ENCODE data around the gene SLC25A27.

SLC25A27 gene

DNA sequence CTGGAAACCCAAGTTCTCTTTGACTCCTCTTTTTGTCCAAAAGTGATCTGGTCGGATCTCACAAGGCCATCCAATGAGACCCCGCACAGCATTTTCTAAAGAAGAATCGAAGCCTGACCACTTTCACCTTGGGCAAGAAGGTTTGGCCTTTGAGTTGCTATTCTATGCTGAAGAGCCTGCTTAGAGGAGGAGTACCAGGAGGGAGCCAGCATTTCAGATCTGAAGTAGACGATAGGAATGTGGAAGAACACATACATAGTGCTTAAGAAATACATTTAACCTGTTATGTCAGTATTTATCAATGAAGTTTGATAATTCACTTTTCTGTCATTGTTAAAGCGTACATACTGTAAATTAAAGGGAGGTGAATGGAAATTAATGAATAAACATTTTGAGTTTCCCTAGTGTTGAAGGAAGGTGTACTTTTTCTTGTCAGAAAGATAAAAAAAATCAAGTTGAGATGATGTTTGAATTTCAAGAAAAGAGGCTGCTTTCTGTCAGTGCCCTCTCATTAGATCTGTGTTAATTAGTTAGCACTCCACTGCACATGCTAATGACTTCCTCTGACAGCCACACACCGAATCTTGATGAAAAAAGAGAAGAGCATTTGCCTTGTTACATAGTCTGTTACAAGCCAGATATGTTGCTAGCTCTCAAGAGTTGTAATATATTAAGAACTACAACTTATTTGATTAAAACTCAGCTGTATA is 24.0 kb downstream of the SLC25A27 start:
- no peak for TF ChIP-seq GATA2 (IDR thresholded peaks at IDR 0.05; ENCODE audit: low read depth, low read length)
- TF ChIP-seq GATA3 (IDR thresholded peaks at IDR 0.05; ENCODE audit: low read depth, low read length), result no peak

GRCh38 chr6:46677314-46677654 is 24.5 kb downstream of the SLC25A27 start:
- no peak for TF ChIP-seq GATA2 (IDR thresholded peaks at IDR 0.05; ENCODE audit: low read depth, low read length)
- no peak for TF ChIP-seq GATA3 (IDR thresholded peaks at IDR 0.05; ENCODE audit: low read depth, low read length)

- TF ChIP-seq GATA3 (IDR thresholded peaks at IDR 0.05; ENCODE audit: low read depth, low read length), result no peak
- TF ChIP-seq GATA2 (IDR thresholded peaks at IDR 0.05; ENCODE audit: low read depth, low read length), result no peak
These were observed 32.0 kb downstream of the SLC25A27 start for GRCh38 chr6:46684771-46685170.

DNA sequence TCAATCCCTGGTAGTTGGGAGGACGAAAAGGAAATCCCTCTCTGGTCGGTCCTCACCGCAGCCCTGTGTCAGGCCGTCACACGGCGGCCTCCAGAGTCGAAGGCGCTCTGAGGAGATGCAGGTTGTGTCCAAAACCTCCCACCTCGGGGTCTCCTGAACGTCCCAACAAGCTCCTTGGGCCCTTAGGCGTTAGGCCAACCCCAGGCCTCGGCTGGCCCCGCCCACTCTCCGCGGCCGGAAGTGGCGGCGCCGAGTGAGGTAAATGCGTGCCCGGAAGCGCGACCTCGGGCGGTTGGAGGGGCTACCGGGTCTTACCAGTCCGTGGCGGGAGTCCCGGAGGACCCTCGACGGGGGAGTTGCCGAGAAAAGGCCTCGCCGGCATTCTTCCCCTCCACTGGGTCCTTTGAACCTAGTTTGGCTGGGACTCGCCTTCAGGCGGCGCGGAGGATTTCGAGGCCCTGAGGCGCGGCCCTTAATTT is 34.9 kb downstream of the SLC25A27 start, which contains the start of gene TDRD6:
TDRD6 (plus strand) TSS at position 267 of the 479 bp plus-strand sequence. CDS start 244 bp downstream, outside the sequence.
- TF ChIP-seq GATA2 (IDR thresholded peaks at IDR 0.05; ENCODE audit: low read depth, low read length) (no peak), GATA3 (IDR thresholded peaks at IDR 0.05; ENCODE audit: low read depth, low read length) (no peak)

DNA sequence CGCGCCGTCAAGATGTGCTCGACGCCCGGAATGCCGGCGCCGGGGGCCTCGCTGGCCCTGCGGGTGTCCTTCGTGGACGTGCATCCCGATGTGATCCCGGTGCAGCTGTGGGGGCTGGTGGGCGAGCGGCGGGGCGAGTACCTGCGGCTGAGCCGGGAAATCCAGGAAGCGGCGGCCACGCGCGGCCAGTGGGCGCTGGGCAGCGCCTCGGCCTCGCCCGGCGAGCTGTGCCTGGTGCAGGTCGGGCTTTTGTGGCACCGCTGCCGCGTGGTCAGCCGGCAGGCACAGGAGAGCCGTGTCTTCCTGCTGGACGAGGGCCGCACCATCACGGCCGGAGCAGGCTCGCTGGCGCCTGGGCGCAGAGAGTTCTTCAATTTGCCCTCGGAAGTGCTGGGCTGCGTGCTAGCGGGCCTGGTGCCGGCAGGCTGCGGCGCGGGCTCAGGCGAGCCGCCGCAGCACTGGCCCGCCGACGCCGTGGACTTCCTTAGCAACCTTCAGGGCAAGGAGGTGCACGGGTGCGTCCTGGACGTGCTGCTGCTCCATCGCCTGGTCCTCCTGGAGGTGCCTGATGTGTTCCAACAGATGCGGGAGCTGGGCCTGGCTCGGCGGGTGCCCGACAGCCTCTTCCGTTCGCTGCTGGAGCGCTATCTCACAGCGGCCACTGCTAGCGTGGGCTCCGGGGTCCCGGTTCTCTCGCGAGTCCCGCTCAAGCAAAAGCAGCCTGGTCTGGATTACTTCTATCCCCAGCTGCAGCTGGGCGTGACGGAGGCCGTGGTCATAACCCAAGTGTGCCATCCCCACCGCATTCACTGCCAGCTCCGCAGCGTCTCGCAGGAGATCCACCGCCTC is 35.6 kb downstream of the SLC25A27 start:
- TF ChIP-seq GATA3 (IDR thresholded peaks at IDR 0.05; ENCODE audit: low read depth, low read length) (no peak), GATA2 (IDR thresholded peaks at IDR 0.05; ENCODE audit: low read depth, low read length) (no peak)

- TF ChIP-seq GATA3 (IDR thresholded peaks at IDR 0.05; ENCODE audit: low read depth, low read length) (no peak), GATA2 (IDR thresholded peaks at IDR 0.05; ENCODE audit: low read depth, low read length) (no peak)
These were observed 36.2 kb downstream of the SLC25A27 start for GRCh38 chr6:46688966-46689335.

- TF ChIP-seq GATA2 (IDR thresholded peaks at IDR 0.05; ENCODE audit: low read depth, low read length), result no peak
- TF ChIP-seq GATA3 (IDR thresholded peaks at IDR 0.05; ENCODE audit: low read depth, low read length), result no peak
These were observed 36.9 kb downstream of the SLC25A27 start for GRCh38 chr6:46689657-46690056.

GRCh38 chr6:46690141-46690755 is 37.5 kb downstream of the SLC25A27 start:
- TF ChIP-seq GATA2 (IDR thresholded peaks at IDR 0.05; ENCODE audit: low read depth, low read length) (no peak), GATA3 (IDR thresholded peaks at IDR 0.05; ENCODE audit: low read depth, low read length) (no peak)

GRCh38 chr6:46690911-46691451 is 38.2 kb downstream of the SLC25A27 start:
- TF ChIP-seq GATA3 (IDR thresholded peaks at IDR 0.05; ENCODE audit: low read depth, low read length), result no peak
- TF ChIP-seq GATA2 (IDR thresholded peaks at IDR 0.05; ENCODE audit: low read depth, low read length), result no peak

GRCh38 chr6:46699970-46700369 is 47.2 kb downstream of the SLC25A27 start:
- TF ChIP-seq GATA3 (IDR thresholded peaks at IDR 0.05; ENCODE audit: low read depth, low read length), result no peak
- no peak for TF ChIP-seq GATA2 (IDR thresholded peaks at IDR 0.05; ENCODE audit: low read depth, low read length)

DNA sequence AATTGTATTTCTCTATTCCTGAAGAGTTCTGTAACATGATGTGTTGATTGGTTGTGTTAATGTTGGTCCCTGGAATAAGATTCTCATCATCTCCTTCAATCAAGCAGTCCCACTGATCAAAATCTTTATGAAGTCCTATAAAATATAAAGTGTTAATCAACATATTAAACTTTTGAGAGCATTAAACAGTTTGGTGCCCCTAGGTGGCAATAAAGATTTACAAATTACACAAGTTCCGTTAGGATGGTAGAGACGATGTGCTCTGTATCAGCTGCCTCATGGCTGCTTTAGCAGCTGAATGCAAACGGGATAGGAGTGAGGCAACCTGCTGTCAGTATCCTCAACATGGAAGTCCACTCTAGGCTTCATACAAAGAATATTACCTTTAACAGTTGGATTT is 51.8 kb downstream of the SLC25A27 start:
- no peak for TF ChIP-seq GATA3 (IDR thresholded peaks at IDR 0.05; ENCODE audit: low read depth, low read length)
- TF ChIP-seq GATA2 (IDR thresholded peaks at IDR 0.05; ENCODE audit: low read depth, low read length), result no peak

GRCh38 chr6:46706464-46706863 is 53.7 kb downstream of the SLC25A27 start:
- TF ChIP-seq GATA2 (IDR thresholded peaks at IDR 0.05; ENCODE audit: low read depth, low read length) (no peak), GATA3 (IDR thresholded peaks at IDR 0.05; ENCODE audit: low read depth, low read length) (no peak)

- no peak for TF ChIP-seq GATA3 (IDR thresholded peaks at IDR 0.05; ENCODE audit: low read depth, low read length)
- no peak for TF ChIP-seq GATA2 (IDR thresholded peaks at IDR 0.05; ENCODE audit: low read depth, low read length)
These were observed 58.7 kb downstream of the SLC25A27 start for GRCh38 chr6:46711491-46711890.

GRCh38 chr6:46715141-46715540 is 62.4 kb downstream of the SLC25A27 start:
- TF ChIP-seq GATA2 (IDR thresholded peaks at IDR 0.05; ENCODE audit: low read depth, low read length) (no peak), GATA3 (IDR thresholded peaks at IDR 0.05; ENCODE audit: low read depth, low read length) (no peak)
